Endothelial cell of umbilical vein (primary cell): Measurements from ENCODE around the gene TOB1. TPM values are rescaled to one million over a fixed set of nuclear protein-coding genes. Genes with fewer than 3 reads are reported as not detected.

Source experiments
- BruUV-seq: library from RNA; stranded (reverse); fragments of 400-500 nt; replicated peaks from 2 replicates; lab custom pipeline; 2021; lab: Mats Ljungman, UMichigan
- CTCF ChIA-PET: fragments of 300-600, 350-600 bp; sonication (Branson Sonifier 250); formaldehyde crosslinking; loops from one replicate; lab custom pipeline; 2021; ENCODE audit warnings: antibody characterized with exemption, inconsistent platforms; lab: Charles Lee
- POLR2A ChIA-PET: fragments of 300-600, 350-600 bp; sonication (Branson Sonifier 250); formaldehyde crosslinking; loops from one replicate; lab custom pipeline; 2021; ENCODE audit warnings: antibody characterized with exemption, inconsistent platforms; lab: Charles Lee
- DNase-seq: peaks from one replicate; pipeline ENCODE4 v3.0.0-alpha.2; 2011; ENCODE audit warnings: low read depth, low spot score
- FAIRE-seq: peaks from 2 replicates; lab custom pipeline; 2011; peaks lifted over from hg19 to GRCh38; lab: Jason Lieb, UNC
- H2AFZ ChIP-seq: 2 replicates; pipeline ENCODE4 v1.6.0; 2012; ENCODE audit warnings: low read depth, low read length, control low read depth, inconsistent platforms
- H3K27ac ChIP-seq: 2 replicates; pipeline ENCODE4 v1.5.1; 2011; ENCODE audit warnings: low read depth, mild to moderate bottlenecking, control low read depth, low read length, moderate library complexity; ENCODE audit not compliant: insufficient read depth
- H3K27me3 ChIP-seq, 2 experiments: 2 replicates each; pipeline versions ENCODE4 v1.6.0 to v1.6.1; 2011; ENCODE audit warnings: low read length in 2 of 2, mixed read lengths in 1 of 2; ENCODE audit not compliant: control insufficient read depth in 2 of 2, insufficient read depth in 2 of 2
- H3K36me3 ChIP-seq, 2 experiments: 2 replicates in 1 of 2; 3 replicates in 1 of 2; pipeline ENCODE4 v1.5.1; 2011; ENCODE audit warnings: low read length in 2 of 2, mild to moderate bottlenecking in 1 of 2, moderate library complexity in 1 of 2; ENCODE audit not compliant: control insufficient read depth in 2 of 2, insufficient read depth in 2 of 2; ENCODE audit errors: extremely low read depth in 1 of 2
- H3K4me1 ChIP-seq: 3 replicates; pipeline ENCODE4 v1.5.1; 2011; ENCODE audit warnings: mild to moderate bottlenecking, low read length; ENCODE audit not compliant: control insufficient read depth, insufficient read depth; ENCODE audit errors: extremely low read depth
- H3K4me2 ChIP-seq: 2 replicates; pipeline ENCODE4 v1.6.1; 2011; ENCODE audit warnings: low read length, control low read depth, mixed read lengths; ENCODE audit not compliant: insufficient read depth
- H3K4me3 ChIP-seq, 3 experiments: fragments of 200-600 bp in 1 of 3; sonication (generic), shearing (Covaris generic) in 1 of 3; replicated peaks in 1 of 3; 2 replicates each; pipeline ENCODE4 v1.5.1; 2011 to 2016; ENCODE audit warnings: control low read depth in 3 of 3, low read length in 3 of 3, mild to moderate bottlenecking in 2 of 3, inconsistent platforms in 1 of 3, low read depth in 1 of 3, moderate library complexity in 1 of 3; ENCODE audit not compliant: insufficient read depth in 1 of 3
- H3K79me2 ChIP-seq: 2 replicates; pipeline ENCODE4 v1.6.0; 2012; ENCODE audit warnings: low read length, inconsistent platforms; ENCODE audit not compliant: control insufficient read depth, insufficient read depth
- H3K9ac ChIP-seq: replicated peaks from 2 replicates; pipeline ENCODE3; 2011; ENCODE audit warnings: low read length, control low read depth; ENCODE audit not compliant: insufficient read depth; ENCODE audit errors: extremely low read depth
- H3K9me1 ChIP-seq: replicated peaks from 3 replicates; pipeline ENCODE4 v1.6.0; 2011; ENCODE audit warnings: mild to moderate bottlenecking, low read length; ENCODE audit not compliant: control insufficient read depth, insufficient read depth; ENCODE audit errors: extremely low read depth
- H3K9me3 ChIP-seq: replicated peaks from 2 replicates; pipeline ENCODE4 v1.5.1; 2012; ENCODE audit warnings: low read length, inconsistent platforms; ENCODE audit not compliant: control insufficient read depth, insufficient read depth
- H4K20me1 ChIP-seq: replicated peaks from 2 replicates; pipeline ENCODE3; 2011; ENCODE audit warnings: mild to moderate bottlenecking, low read length; ENCODE audit not compliant: control insufficient read depth, insufficient read depth; ENCODE audit errors: extremely low read depth
- EZH2 ChIP-seq: IDR thresholded peaks from 2 replicates; pipeline ENCODE4 v1.6.1; 2012; ENCODE audit warnings: borderline replicate concordance, low read depth, mild to moderate bottlenecking, moderate library complexity, low read length, inconsistent platforms; ENCODE audit not compliant: severe bottlenecking
- FOS ChIP-seq: IDR thresholded peaks from 2 replicates; pipeline ENCODE4 v1.6.1; 2011; ENCODE audit warnings: mild to moderate bottlenecking, low read length, moderate library complexity, borderline replicate concordance; ENCODE audit not compliant: insufficient read depth
- GATA2 ChIP-seq: IDR thresholded peaks from 2 replicates; pipeline ENCODE4 v1.7.0; 2011; ENCODE audit warnings: low read depth, mild to moderate bottlenecking, moderate library complexity, mixed read lengths, low read length; ENCODE audit not compliant: insufficient read length, insufficient read depth
- JUN ChIP-seq: IDR thresholded peaks from 2 replicates; pipeline ENCODE4 v1.6.1; 2011; ENCODE audit warnings: borderline replicate concordance, low read depth; ENCODE audit not compliant: insufficient read length, insufficient read depth
- MYC ChIP-seq: IDR thresholded peaks from one replicate; pipeline ENCODE4 v1.6.1; 2011; ENCODE audit warnings: mild to moderate bottlenecking, low read depth, low read length
- POLR2A ChIP-seq: IDR thresholded peaks from 2 replicates; pipeline ENCODE4 v1.6.1; 2012; ENCODE audit warnings: low read depth, mild to moderate bottlenecking, control low read depth, low read length
- POLR2AphosphoS5 ChIP-seq: IDR thresholded peaks from 2 replicates; pipeline ENCODE4 v1.6.1; 2012; ENCODE audit warnings: low read depth, mild to moderate bottlenecking, control low read depth, low read length, moderate library complexity; ENCODE audit not compliant: insufficient read depth
- dilution Hi-C: fragments of 300-500 bp; cut with MboI; formaldehyde crosslinking; loops from one replicate; pipeline ENCODE4 v1.15.0; 2019; ENCODE audit warnings: low sequenced_read_pairs; ENCODE audit not compliant: extremely low pct_ligation_motif_present
- intact Hi-C: fragments of 100-400 bp; cut with micrococcal nuclease; formaldehyde crosslinking; loops from one replicate; pipeline ENCODE4 v1.10.0; 2022
- polyA plus RNA-seq, 4 experiments: library from polyadenylated mRNA; depleted of rRNA in 3 of 4; stranded (reverse) in 3 of 4; unstranded in 1 of 4; fragments of >200 nt; gene quantifications; 2 replicates each; pipeline versions ENCODE4 v1.2.1 to v1.2.3, GENCODE V29; 2011 to 2012; ENCODE audit warnings: missing spikeins in 1 of 4
- total RNA-seq: library from RNA; stranded (reverse); gene quantifications from 2 replicates; pipeline ENCODE4 v1.2.3, GENCODE V29; 2021
- TF ChIP-seq, protein P1 (sequence below), 2 donors: IDR thresholded peaks; 1 replicate in 1 of 2; 2 replicates in 1 of 2; pipeline ENCODE4 v1.5.1; 2011; ENCODE audit warnings: low read length in 2 of 2, mild to moderate bottlenecking in 2 of 2, moderate library complexity in 2 of 2, control low read depth in 1 of 2, inconsistent platforms in 1 of 2, low read depth in 1 of 2; ENCODE audit not compliant: insufficient read depth in 1 of 2; ENCODE audit errors: extremely low read depth in 1 of 2
- TF ChIP-seq, protein P2 (sequence below): IDR thresholded peaks from 2 replicates; pipeline ENCODE4 v1.6.1; 2011; ENCODE audit not compliant: insufficient read depth, insufficient read length

TOB1 gene
- total and polyA plus RNA-seq, 2 donors (not counting 3 experiments of a cell fraction or from before 2014, with no cell fraction given) = 3.3 to 12.9 TPM

DNA sequence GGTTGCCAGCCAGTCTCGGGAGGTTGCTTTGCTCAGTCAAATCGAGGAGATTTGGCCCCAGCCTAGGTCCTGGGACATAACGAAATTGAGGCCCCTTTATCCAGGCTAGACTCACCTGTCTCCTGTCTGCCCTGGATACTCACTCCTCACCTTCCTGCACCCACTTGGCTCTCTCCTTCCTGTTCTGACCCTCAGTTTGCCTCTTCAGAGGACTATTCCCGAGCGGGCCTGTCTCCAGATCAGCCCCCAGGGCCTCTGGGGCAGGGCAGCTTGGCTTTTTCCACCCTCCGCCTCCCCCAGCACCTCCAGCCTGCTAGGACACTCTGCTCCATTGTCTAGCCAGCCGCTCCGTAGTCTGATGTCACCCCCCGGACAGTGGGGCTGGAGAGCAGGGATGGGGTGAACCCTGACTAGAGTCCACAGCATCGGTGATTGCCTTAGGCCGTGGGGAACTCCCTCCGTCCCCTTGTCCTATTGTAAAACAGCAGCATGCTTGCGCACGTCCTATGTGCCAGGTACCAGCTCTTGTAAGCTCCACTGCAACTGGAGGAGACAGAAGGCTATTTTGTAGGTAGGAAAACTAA lies 21.9 kb downstream of the TOB1 start:
- H3K4me1 ChIP-seq = no peaks in the 10 kb centered on the region
- no peak overlapping the region for H2AFZ ChIP-seq
- no TSS peak for BruUV-seq
- no peaks in the 10 kb centered on the region for H3K9me1 ChIP-seq
- no peaks in the 10 kb centered on the region for H3K27me3 ChIP-seq
- H3K79me2 ChIP-seq = no peaks in the 10 kb centered on the region
- dilution Hi-C loops = no loop called here
- no peak overlapping the region for H3K4me3 ChIP-seq
- H3K9me3 ChIP-seq = no peaks in the 10 kb centered on the region
- no peaks in the 10 kb centered on the region for H4K20me1 ChIP-seq
- FAIRE-seq (no peak), DNase-seq (no peak)
- H3K9ac ChIP-seq = no peak overlapping the region
- no peaks in the 10 kb centered on the region for H3K36me3 ChIP-seq
- ChIA-PET POLR2A (no interaction called here), CTCF (interaction anchor here (0.9 to 9.6 kb wide), 6 partner anchors 8 to 365 kb away, joined by 3 to 130 read pairs (median 4); partner anchors contain the start of gene WFIKKN2)
- intact Hi-C loops = no loop called here
- no peak overlapping the region for H3K4me2 ChIP-seq
- H3K27ac ChIP-seq = no peak overlapping the region
- TF ChIP-seq FOS (no peak), EZH2 (no peak), JUN (no peak), POLR2A (no peak), MYC (no peak), GATA2 (no peak), POLR2AphosphoS5 (no peak)
- TF ChIP-seq, protein P1, sequence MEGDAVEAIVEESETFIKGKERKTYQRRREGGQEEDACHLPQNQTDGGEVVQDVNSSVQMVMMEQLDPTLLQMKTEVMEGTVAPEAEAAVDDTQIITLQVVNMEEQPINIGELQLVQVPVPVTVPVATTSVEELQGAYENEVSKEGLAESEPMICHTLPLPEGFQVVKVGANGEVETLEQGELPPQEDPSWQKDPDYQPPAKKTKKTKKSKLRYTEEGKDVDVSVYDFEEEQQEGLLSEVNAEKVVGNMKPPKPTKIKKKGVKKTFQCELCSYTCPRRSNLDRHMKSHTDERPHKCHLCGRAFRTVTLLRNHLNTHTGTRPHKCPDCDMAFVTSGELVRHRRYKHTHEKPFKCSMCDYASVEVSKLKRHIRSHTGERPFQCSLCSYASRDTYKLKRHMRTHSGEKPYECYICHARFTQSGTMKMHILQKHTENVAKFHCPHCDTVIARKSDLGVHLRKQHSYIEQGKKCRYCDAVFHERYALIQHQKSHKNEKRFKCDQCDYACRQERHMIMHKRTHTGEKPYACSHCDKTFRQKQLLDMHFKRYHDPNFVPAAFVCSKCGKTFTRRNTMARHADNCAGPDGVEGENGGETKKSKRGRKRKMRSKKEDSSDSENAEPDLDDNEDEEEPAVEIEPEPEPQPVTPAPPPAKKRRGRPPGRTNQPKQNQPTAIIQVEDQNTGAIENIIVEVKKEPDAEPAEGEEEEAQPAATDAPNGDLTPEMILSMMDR (IDR thresholded peaks at IDR 0.05; ENCODE audit: extremely low read depth in 1 of 2, insufficient read depth in 1 of 2, low read depth in 1 of 2, low read length in 2 of 2) = no peak
- TF ChIP-seq, protein P2, sequence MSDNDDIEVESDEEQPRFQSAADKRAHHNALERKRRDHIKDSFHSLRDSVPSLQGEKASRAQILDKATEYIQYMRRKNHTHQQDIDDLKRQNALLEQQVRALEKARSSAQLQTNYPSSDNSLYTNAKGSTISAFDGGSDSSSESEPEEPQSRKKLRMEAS = no peak
